ENCODE measurements around the gene TRAPPC12. TPM values are rescaled to one million over a fixed set of nuclear protein-coding genes. Genes with fewer than 3 reads are reported as not detected.
"Not testable (repeated sequence)": the region's sequence is repeated elsewhere in the genome, so short reads cannot be mapped to it uniquely, and the experiment has no call there.

TRAPPC12 gene
- total RNA-seq, 3 donors from 2014 or later = 76.9 to 102 (median 97.8) TPM

GRCh38 chr2:3357926-3358325, 21.6 kb upstream of the TRAPPC12 start:
- ATAC-seq (no peak), DNase-seq (no peak)
- intact Hi-C loops (cut with DNase I, micrococcal nuclease) = no loop called here
- Histone ChIP-seq H3K4me1 (ENCODE audit: low read depth) (no peaks in the 10 kb centered on the region), H3K36me3 (ENCODE audit: low read depth) (no peaks in the 10 kb centered on the region), H3K4me3 (no peak overlapping the region), H3K9me3 (no peaks in the 10 kb centered on the region)
- TF ChIP-seq, protein P1, sequence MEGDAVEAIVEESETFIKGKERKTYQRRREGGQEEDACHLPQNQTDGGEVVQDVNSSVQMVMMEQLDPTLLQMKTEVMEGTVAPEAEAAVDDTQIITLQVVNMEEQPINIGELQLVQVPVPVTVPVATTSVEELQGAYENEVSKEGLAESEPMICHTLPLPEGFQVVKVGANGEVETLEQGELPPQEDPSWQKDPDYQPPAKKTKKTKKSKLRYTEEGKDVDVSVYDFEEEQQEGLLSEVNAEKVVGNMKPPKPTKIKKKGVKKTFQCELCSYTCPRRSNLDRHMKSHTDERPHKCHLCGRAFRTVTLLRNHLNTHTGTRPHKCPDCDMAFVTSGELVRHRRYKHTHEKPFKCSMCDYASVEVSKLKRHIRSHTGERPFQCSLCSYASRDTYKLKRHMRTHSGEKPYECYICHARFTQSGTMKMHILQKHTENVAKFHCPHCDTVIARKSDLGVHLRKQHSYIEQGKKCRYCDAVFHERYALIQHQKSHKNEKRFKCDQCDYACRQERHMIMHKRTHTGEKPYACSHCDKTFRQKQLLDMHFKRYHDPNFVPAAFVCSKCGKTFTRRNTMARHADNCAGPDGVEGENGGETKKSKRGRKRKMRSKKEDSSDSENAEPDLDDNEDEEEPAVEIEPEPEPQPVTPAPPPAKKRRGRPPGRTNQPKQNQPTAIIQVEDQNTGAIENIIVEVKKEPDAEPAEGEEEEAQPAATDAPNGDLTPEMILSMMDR (IDR thresholded peaks at IDR 0.05) = no peak

- H3K4me1 ChIP-seq (ENCODE audit: low read depth) = no peaks in the 10 kb centered on the region
- TF ChIP-seq, protein P1 (IDR thresholded peaks at IDR 0.05) = no peak
- H3K36me3 ChIP-seq (ENCODE audit: low read depth) = no peaks in the 10 kb centered on the region
- H3K9me3 ChIP-seq = no peaks in the 10 kb centered on the region
- no peak for ATAC-seq
- intact Hi-C loops (cut with DNase I, micrococcal nuclease) = no loop called here
- DNase-seq = no peak
- no peak overlapping the region for H3K4me3 ChIP-seq
Observed at GRCh38 chr2:3361518-3362389, 17.7 kb upstream of the TRAPPC12 start.

GRCh38 chr2:3365219-3365618, 14.3 kb upstream of the TRAPPC12 start:
- TF ChIP-seq, protein P1 (IDR thresholded peaks at IDR 0.05) = no peak
- intact Hi-C loops (cut with DNase I, micrococcal nuclease) = no loop called here
- ATAC-seq = no peak
- Histone ChIP-seq H3K36me3 (ENCODE audit: low read depth) (no peaks in the 10 kb centered on the region), H3K9me3 (no peaks in the 10 kb centered on the region), H3K4me3 (no peak overlapping the region), H3K4me1 (ENCODE audit: low read depth) (no peaks in the 10 kb centered on the region)
- no peak for DNase-seq

- H3K4me3 ChIP-seq = no peak overlapping the region
- DNase-seq = no peak
- no peaks in the 10 kb centered on the region for H3K9me3 ChIP-seq
- H3K4me1 ChIP-seq (ENCODE audit: low read depth) = no peaks in the 10 kb centered on the region
- ATAC-seq = no peak
- no peaks in the 10 kb centered on the region for H3K36me3 ChIP-seq (ENCODE audit: low read depth)
- intact Hi-C loops (cut with DNase I, micrococcal nuclease) = no loop called here
- TF ChIP-seq, protein P1 (IDR thresholded peaks at IDR 0.05) = no peak
Observed at GRCh38 chr2:3368261-3368722, 11.2 kb upstream of the TRAPPC12 start.

- H3K4me1 ChIP-seq (ENCODE audit: low read depth); H3K9me3 ChIP-seq; intact Hi-C loops (cut with DNase I, micrococcal nuclease); DNase-seq; H3K4me3 ChIP-seq; H3K36me3 ChIP-seq (ENCODE audit: low read depth); ATAC-seq: not testable (repeated sequence)
Observed at GRCh38 chr2:3369340-3370181, 9.9 kb upstream of the TRAPPC12 start.

- Histone ChIP-seq H3K9me3 (no peaks in the 10 kb centered on the region), H3K36me3 (ENCODE audit: low read depth) (no peaks in the 10 kb centered on the region)
- intact Hi-C loops (cut with DNase I, micrococcal nuclease) = no loop called here
Observed at GRCh38 chr2:3376821-3377220, 2.7 kb upstream of the TRAPPC12 start.

More at GRCh38 chr2:3376821-3377220, 2.7 kb upstream of the TRAPPC12 start:
- ATAC-seq (no peak), DNase-seq (no peak)
- TF ChIP-seq, protein P1 (IDR thresholded peaks at IDR 0.05) = no peak
- H3K4me1 ChIP-seq (ENCODE audit: low read depth) = peaks cover 27% of the 10 kb centered on the region
- H3K4me3 ChIP-seq = no peak overlapping the region

All from mucosa of descending colon (tissue), 3 donors.